Tibial nerve (tissue), 4 donors: ENCODE results near the gene CEBPA. TPM values are rescaled to one million over a fixed set of nuclear protein-coding genes. Genes with fewer than 3 reads are reported as not detected.
A peak's percentile ranks its signal among the peaks of the same experiment; 100 is the strongest.

Experiments
- DNase-seq, 2 donors: peaks; one replicate each; pipeline ENCODE4 v3.0.0-alpha.2; 2019; ENCODE audit warnings: low spot score in 2 of 2
- H3K27ac ChIP-seq, 4 donors: fragments of 200-600 bp; sonication (generic) in 3 of 4; one replicate each; pipeline ENCODE4 v1.5.1; 2017 to 2019; ENCODE audit warnings: mild to moderate bottlenecking in 1 of 4
- H3K27me3 ChIP-seq, 2 donors: fragments of 200-600 bp; sonication (generic) in 1 of 2; one replicate each; pipeline versions ENCODE4 v1.5.1 to v1.6.0; 2017 to 2019
- H3K36me3 ChIP-seq, 3 donors: fragments of 200-600 bp; sonication (generic); one replicate each; pipeline ENCODE4 v1.5.1; 2018 to 2019
- H3K4me1 ChIP-seq, 4 donors: fragments of 200-600 bp; sonication (generic) in 3 of 4; one replicate each; pipeline ENCODE4 v1.5.1; 2017 to 2019
- H3K4me3 ChIP-seq, 4 donors: fragments of 200-600 bp; sonication (generic) in 3 of 4; one replicate each; pipeline ENCODE4 v1.5.1; 2017 to 2019; ENCODE audit warnings: mild to moderate bottlenecking in 1 of 4, moderate library complexity in 1 of 4
- H3K9me3 ChIP-seq, 4 donors: fragments of 200-600 bp; sonication (generic) in 3 of 4; one replicate each; pipeline ENCODE4 v1.5.1; 2017 to 2019
- CTCF ChIP-seq, 5 experiments: fragments of 200-600 bp in 3 of 5; fragments of 450-650 bp in 2 of 5; sonication (generic) in 3 of 5; IDR thresholded peaks; one replicate each; pipeline ENCODE4 v1.5.1; 2016 to 2019; ENCODE audit warnings: antibody characterized with exemption in 5 of 5, mild to moderate bottlenecking in 3 of 5, moderate library complexity in 2 of 5
- EP300 ChIP-seq, 2 donors: sonication (generic); formaldehyde crosslinking; IDR thresholded peaks; one replicate each; pipeline ENCODE4 v1.6.1; 2017; ENCODE audit warnings: antibody characterized with exemption in 2 of 2, mild to moderate bottlenecking in 1 of 2
- POLR2A ChIP-seq, 2 donors: fragments of 450-650 bp; IDR thresholded peaks; one replicate each; pipeline ENCODE4 v1.6.1; 2017; ENCODE audit warnings: antibody characterized with exemption in 2 of 2, mild to moderate bottlenecking in 2 of 2, moderate library complexity in 2 of 2
- whole genome bisulfite sequencing, 2 donors: methylation state at CpG; one replicate each; pipeline ENCODE4 v1.1.5; 2018; 5-methylcytosine and 5-hydroxymethylcytosine counted together
- total RNA-seq, 4 donors: library from RNA; depleted of rRNA; stranded (reverse); fragments of >200 nt; gene quantifications; one replicate each; pipeline ENCODE4 v1.1.0, GENCODE V29; 2016

The CEBPA gene
- total RNA-seq, 4 donors from 2014 or later: 33.9 to 204 (median 65.4) TPM

GRCh38 chr19:33275933-33276619, 26.3 kb downstream of the CEBPA start:
- TF ChIP-seq CTCF (IDR thresholded peaks at IDR 0.05): no peak
- no peak for TF ChIP-seq POLR2A (IDR thresholded peaks at IDR 0.05)
- no peak for TF ChIP-seq EP300 (IDR thresholded peaks at IDR 0.05)
- WGBS, 2 donors: 82 to 94% methylated on average over 19 of the region's 19 CpGs
- peaks cover 0 to 21% (median 7%) of the 10 kb centered on the region in 4 donors for H3K4me1 ChIP-seq
- no peaks in the 10 kb centered on the region for H3K36me3 ChIP-seq
- no peak overlapping the region for H3K27ac ChIP-seq
- H3K27me3 ChIP-seq: no peaks in the 10 kb centered on the region
- no peak overlapping the region for H3K4me3 ChIP-seq
- no peak for DNase-seq
- no peaks in the 10 kb centered on the region for H3K9me3 ChIP-seq

DNA sequence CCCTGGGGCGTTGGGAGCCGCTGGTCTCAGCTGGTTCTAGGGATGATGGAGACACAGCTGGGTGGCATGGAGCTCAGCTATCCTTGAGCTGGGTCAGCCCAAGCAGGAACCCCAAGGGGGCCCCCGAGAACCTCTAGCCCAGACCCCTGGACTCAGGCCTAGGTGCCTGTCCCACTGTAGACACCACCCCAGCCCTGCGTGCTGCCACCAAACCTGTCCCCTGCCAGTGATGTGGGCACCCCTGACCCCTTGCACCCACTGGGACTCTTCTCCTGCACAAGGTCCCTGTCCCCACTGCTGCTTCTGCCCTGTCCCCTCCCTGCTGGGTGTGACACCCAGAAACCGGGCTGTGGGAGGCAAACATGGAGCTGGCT, 26.8 kb downstream of the CEBPA start:
- Histone ChIP-seq H3K27ac (no peak overlapping the region), H3K9me3 (no peaks in the 10 kb centered on the region), H3K27me3 (no peaks in the 10 kb centered on the region), H3K4me3 (no peak overlapping the region), H3K4me1 (peaks cover 0 to 21% (median 7%) of the 10 kb centered on the region in 4 donors), H3K36me3 (no peaks in the 10 kb centered on the region)
- no peak for DNase-seq
- TF ChIP-seq POLR2A (IDR thresholded peaks at IDR 0.05) (no peak), EP300 (IDR thresholded peaks at IDR 0.05) (no peak), CTCF (IDR thresholded peaks at IDR 0.05) (no peak)
- WGBS, 2 donors: 93 to 95% methylated on average over 4 to 5 of the region's 5 CpGs

DNA sequence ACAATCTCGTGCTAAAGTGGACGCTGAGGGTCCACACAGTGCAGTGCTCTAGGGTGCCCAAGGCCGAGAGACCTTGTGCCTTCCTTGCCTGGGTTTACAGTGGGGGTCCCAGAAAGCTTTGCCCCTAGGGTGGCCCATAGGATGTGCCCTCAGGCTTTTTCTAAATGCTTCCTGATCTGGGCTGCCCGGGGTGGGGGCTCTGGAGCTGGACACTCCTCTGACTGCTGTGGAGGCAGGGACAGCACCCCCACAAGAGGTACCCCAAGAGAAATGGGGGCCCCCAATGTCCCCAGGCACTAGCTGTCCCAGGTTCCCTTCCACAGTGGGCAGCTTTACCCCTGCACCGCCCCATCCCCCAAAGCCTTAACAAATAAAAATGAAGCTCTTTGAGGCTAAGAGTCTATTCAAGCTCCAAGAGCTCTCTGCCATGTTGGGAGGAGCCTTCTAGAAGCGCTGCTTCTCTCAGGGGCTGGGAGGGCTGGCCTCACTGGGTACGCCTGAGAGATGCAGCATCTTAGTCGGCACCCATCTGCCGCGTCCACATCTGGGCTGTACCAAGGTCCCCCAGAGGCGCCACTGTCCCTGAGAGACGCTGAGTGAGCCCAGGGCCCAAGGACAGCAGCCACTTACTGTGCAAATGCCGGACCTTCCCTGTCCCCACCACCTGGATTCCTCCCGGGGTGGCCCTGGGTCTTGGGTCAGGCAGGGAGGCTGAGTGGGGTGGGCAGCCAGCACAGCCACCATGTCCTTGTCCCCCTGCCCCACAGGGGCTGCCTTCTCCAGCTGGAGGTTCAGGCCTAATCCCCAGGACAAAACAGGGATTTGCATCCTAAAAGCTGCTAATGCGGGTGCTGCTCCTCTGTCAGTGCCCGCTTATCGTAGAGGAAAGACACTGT, 27.4 kb downstream of the CEBPA start:
- Histone ChIP-seq H3K36me3 (no peaks in the 10 kb centered on the region), H3K9me3 (no peaks in the 10 kb centered on the region), H3K4me3 (no peak overlapping the region), H3K4me1 (peaks cover 0 to 21% (median 7%) of the 10 kb centered on the region in 4 donors), H3K27me3 (no peaks in the 10 kb centered on the region), H3K27ac (no peak overlapping the region)
- 76 to 84% methylated on average over 7 to 17 of the region's 17 CpGs for WGBS, 2 donors
- TF ChIP-seq CTCF (IDR thresholded peaks at IDR 0.05) (no peak), POLR2A (IDR thresholded peaks at IDR 0.05) (no peak), EP300 (IDR thresholded peaks at IDR 0.05) (no peak)
- DNase-seq: no peak

DNA sequence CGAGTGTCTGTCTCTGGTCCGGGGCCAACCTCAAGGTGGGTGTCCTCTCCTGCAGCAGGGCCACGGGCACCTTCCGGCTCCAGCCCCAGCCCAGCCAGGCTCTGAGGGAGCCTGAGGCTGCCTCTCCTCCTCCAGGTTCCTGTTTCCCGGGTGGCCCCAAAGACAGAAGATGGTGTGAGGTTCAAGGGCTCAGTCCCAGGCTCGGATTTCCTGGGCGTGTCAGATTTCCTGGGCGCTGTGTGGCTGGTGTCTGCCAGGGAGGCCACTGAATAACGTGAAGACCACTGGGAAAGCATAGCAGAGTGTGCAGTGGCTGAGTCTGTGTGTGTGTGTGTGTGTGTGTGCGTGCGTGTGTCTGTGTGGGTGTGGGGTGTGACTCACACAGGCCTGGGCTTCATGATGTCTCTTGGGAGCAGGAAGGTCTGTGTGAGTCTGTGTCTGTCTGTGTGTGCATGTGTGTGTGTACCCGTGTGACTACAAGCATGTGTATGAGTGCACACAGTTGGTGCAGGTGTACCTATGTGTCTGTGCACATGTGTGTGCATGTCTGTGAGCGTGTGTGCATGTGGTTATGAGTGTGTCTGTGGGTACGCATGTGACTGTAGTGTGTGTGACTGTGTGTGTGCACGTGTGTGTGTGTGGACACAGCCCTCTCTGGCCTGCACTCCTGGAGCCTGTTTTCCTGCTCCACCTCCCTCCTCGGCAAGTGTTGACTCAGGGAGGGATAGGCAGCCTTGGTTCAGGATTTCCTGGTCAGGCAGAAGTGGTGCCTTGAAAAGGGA, 28.3 kb downstream of the CEBPA start:
- H3K27ac ChIP-seq: no peak overlapping the region
- no peak overlapping the region for H3K4me3 ChIP-seq
- peak in 1 of 2 donors; percentile 61 for DNase-seq
- peaks cover 0 to 21% (median 7%) of the 10 kb centered on the region in 4 donors for H3K4me1 ChIP-seq
- no peaks in the 10 kb centered on the region for H3K27me3 ChIP-seq
- H3K36me3 ChIP-seq: no peaks in the 10 kb centered on the region
- TF ChIP-seq CTCF (IDR thresholded peaks at IDR 0.05): no peak
- no peaks in the 10 kb centered on the region for H3K9me3 ChIP-seq
- 26 to 29% methylated on average over 12 to 15 of the region's 16 CpGs for WGBS, 2 donors
